ENCODE measurements around the gene RRP12.
"Not testable (repeated sequence)": the region's sequence is repeated elsewhere in the genome, so short reads cannot be mapped to it uniquely, and the experiment has no call there.

Gene RRP12

DNA sequence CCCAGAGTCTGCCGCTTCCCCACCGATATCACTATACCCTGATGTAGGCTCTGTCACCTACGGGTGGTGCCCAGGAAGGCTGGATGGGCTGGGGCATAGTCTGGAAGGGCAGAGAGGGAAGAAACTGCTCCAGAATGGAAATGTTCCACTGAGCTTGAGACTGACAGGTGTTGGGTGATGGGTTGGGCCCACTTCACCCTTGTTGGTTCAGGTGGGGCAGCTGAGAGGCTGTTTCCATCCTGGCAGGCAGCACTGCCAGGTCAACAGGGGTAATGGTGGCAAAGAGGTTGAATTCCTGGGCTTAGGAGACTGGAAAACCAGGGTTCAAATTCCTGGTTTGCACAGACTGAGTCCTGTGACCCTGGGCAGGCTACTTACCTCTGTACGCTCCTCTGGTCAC, 38.1 kb downstream of the RRP12 start:
- DNase-seq: no peak

DNA sequence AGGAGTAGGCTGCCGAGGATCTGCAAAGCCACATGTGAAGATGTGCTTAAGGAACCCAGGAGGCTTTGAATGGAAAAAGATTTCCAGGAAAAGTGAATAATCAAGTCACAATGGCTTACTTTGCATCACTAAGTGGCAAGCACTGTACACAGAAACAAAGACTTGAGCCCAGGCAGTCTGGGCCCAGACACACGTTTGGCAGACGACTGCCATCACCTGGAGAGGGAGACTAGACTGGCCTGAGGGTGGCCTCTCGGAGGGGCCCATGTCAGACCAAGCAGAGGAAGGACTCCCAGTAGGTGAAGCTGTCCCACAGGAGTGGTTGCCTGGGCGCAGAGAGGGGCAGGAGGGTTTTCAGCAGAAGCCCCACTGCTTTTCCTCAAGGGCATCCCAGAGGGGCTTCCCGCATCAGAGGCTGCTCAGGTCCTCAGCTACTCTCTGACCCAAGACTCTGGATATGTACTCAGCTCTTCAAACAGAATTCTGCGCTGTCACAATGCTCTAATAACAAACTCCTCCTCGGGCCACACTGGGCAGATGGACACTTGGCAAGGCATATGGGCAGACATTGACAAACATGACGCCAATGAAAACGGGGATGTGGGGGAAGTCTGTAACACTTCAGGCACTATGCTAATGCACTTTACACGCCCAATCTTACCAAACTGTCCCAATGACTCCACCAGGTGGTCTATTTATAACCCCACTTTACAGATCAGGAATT, 38.7 kb downstream of the RRP12 start:
- no peak for DNase-seq

DNA sequence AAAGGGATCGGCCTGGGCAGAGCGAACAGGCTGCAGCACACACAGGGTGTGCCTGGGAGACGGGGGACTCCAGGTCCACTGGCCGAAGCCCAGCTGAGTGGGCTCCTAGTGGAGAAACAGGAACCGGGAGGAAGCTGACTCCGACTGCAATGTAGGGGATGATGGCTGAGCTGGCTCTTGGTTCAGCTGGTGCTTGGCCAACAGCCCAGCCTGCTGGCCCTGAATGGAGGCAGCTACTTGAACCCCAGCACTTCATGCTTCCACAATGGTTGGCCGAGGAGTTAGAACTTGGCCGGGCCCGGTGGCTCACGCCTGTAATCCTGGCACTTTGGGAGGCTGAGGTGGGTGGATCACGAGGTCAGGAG, 39.6 kb downstream of the RRP12 start:
- no peak for DNase-seq

DNA sequence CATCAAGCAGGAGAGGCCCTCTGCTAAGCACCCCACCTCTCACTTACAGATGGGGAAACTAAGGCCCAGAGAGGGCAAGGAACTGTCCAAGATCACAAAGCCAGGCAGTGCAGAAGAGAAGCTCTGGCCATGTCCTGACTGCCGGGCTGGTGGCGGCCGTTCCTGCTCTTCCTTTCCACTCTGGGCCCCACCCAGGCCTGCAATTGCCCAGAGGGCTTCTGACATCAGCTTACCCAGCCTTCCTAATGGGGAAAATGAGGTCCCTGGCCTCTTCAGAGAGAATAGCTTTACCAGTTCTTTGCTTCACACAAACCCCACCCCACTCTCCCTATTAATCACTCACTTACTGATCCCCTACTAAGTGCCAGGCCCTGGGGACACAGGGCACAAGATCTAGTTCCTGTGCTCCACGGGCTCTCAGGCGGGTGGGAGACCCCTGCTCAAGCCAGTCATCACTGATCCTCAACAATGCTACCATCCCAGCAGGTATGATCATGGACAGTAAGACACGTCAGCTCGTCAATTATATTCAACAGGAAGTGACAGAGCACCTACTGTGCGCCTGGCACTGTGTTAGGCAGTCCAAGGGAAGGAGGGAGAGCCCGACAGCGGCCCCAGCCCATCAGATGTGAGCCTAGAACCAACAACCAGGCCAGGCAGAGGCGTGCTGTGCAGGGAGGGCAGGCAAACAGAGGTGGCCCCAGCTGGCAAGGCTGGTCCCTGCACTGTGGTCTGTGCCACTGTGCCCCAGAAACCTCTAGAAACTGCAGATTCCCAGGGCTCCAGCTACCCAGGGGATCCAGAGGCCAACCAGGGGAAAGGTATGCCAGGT, 40.2 kb downstream of the RRP12 start:
- DNase-seq: no peak

DNA sequence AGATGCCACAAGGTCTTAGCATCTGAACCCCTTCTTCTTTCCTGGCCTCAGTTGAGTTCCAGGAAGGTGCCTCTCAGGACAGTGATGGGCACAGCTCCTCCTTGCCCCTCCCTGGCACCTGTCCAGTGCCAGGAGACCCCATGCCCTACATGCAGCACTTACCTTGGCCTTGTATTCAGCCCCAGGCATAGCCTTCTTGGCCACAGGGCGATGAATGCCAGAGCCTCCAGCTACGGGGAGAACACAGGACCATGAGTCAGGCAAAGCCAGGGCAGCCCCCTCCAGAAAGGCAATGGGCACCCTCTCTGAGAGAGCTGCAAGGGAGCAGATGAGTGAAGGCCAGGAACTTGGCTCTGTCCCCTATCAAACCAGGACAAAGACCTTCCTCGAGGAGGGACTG, 42.4 kb downstream of the RRP12 start:
- no peak for DNase-seq

DNA sequence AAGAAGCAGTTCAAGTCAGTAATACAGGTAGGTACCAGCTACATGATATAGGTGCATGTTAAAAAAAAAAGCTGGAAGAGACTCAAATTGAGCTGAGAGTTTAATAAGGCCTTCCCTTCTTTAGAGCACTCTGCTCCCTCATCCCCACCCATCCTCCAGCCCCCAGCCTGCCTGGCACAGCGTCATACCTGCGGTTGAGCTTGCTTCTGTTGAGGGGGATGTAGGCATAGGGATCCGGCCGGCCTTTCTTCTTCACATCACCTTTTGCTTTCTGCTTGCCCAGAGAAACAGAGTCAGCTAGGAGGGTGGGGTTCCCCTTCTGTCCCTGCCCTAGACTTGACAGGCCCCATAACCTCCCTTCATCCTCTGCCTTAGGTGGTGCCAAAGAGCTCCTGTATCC, 42.8 kb downstream of the RRP12 start:
- no peak for DNase-seq

DNA sequence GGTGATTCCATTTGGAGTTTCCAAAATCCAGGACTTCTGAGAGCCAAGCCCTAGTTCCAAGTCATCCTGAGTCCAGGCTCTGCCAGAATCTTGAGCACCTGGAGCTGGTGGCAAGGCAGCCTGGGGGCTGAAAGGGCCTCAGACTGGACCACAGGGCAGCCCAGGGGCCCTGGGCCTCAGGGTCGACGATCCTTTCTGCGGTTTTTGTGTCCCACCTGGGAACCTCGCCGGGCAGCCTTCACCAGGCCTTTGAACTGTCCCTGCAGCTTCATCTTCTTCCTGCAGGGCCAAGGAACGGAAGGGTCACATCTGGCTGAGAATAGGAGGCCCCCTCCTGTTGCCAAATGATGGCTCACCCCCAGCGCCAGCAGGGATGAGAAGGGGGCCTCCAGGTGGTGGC, 44.2 kb downstream of the RRP12 start:
- DNase-seq: no peak

DNA sequence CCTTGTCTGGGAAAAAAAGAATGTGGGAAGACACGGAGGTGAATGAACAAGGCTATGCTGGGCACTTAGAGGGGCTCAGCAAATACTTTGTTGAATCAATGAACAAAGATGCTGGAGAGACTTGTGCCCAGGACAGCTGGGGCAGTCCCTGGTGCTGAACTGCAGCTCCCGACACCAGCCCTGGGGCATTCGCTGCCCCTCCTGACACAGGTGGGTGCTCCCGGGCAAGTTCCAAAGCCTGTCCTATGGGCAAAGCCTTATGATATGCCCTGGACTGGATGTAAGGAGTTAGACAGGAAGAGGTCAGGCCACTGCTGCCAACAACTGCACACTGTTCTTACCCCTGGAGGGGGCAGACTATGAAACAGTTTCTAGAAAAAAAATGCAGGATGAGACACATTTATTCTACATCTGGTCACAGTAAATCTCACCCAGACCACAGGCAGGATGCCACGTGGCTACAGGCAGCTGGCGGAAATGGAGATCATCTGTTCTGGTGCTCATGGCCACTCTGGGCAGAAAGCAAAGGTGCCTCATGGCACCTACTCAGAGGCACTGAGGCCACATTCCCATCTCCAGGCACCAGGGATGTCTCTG, 44.7 kb downstream of the RRP12 start:
- no peak for DNase-seq

DNA sequence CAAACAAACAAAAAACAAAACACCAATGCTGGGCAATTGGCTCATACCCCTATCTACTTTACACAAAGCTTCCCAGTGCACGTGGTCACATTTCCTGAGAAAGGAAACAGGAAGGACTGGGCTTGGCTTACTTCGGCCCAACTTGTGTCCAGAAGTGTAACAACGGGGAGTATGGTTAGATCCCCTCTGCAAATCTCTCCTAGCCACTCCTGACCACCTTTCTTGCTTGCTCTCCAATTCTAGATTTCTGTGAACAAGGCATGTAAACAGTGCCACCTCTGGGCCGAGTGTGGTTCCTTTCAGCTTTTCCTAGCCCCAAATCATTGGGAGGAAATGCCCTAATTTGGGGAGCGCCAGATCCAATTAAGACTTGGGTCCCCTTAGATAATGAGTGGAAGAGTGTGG, 45.6 kb downstream of the RRP12 start:
- DNase-seq: peak; percentile 56

DNA sequence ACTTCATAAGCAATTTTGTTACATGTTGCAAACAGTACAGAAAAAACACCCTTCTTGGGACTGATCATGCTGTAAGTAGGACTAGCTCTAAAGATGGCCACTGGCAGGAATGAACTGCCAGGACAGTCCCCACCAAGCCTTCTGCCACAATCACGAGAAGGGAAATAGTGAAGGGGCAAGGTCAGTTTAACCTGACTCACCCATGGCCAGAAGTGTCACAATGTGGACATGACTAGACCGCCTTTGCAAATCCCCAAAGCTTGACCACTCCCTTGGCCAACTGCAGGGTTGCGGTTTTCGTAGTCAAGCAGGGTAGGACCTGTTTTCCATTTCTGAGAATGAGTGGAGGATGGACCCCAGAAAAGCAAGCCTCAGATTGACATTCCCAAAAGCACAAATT, 47.2 kb downstream of the RRP12 start:
- DNase-seq: no peak

DNA sequence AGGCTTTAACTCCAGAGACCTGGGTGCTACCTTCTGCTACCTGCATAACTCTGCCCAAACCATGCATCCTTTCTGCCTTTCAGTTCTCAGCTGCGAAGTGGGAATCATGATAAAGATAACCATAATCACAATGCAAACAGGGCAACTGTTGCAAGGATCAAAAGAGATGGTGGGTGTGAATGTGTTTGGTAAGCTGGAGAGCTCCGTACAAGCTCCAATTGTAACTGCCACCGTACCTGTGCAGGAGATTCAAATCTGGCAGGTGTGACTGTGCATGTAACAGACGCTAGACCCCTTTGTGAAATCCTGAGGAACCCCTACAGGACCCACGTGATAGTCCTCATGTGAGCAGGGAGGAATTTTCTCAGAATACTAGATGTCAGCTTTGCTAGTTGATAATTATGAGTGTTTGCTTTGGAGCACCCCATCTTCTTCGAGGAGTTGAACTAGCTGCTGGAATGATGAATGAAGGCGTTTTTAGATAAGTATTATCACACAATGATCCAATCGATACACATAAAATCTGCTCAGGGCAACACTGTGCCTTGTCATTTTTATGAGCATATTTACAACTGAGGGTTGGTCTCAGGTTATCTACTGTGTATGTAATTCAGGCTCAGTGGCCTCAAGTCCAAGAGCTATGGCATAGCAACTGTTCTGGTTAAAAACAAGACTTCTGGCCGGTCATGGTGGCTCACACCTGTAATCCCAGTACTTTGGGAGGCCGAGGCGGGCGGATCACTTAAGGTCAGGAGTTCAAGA, 51.2 kb downstream of the RRP12 start:
- no peak for DNase-seq

DNA sequence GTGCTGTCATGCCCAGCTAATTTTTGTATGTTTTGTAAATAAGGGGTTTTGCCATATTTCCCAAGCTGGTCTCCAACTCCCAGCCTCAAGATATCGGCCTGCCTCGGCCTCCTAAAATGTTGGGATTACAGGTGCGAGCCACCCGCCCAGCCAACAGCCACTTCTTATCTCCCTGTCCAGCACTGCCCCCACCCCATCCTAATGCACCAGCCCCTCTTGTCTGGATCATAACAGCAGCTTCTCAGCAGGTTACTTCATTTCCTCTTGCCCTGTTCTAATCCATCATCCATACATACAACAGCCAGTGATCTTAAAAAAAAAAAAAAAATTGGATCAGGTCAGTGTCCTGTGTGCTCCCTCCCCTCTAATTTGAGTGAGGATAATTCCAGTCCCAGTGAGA, 53.8 kb downstream of the RRP12 start:
- peak; percentile 19 for DNase-seq

DNA sequence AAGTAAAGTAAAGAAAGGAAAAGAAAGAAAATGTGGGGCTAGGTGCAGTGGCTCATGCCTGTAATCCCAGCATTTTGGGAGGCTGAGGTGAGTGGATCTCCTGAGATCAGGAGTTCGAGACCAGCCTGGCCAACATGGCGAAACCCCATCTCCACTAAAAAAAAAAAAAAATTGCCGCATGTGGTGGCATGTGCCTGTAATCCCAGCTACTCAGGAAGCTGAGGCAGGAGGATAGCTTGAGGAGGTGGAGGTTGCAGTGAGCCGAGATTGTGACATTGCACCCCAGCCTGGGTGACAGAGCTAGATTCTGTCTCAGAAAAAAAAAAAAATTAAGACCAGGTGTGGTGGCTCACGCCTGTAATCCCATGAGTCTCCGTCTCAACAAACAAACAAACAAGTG, 57.5 kb downstream of the RRP12 start:
- not testable (repeated sequence) for DNase-seq

DNA sequence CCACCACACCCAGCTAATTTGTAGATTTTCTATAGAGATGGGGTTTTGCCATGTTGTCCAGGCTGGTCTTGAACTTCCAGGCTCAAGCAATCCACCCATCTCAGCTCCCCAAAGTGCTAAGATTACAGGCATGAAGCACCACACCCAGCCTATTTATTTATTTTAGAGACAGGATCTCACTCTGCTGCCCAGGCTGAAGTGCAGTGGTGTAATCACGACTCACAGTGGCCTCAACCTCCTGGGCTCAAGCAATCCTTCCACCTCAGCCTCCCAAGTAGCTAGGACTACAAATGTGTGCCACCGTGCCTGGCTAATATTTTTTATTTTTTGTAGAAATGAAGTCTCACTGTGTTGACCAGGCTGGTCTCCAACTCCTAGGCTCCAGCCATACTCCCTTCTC, 59.7 kb downstream of the RRP12 start:
- DNase-seq: no peak

DNA sequence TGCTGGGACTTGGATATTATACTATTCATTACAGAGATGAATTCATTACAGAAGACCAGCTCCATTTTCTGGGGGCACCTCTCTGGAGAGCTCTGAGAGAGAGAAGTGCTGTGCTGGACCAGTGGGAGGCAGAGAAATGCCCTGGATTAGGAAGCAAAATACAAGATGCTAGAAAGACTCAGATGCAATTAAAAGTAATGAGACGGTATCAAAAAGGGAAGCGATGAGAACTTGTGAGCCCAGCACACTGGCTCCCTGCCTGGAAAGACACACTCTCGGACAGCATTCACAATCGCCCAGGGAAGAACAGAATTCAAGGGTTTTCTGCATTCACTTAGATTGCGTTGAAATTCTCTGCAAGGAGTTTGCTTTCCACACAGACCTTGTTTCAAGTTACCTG, 63.1 kb downstream of the RRP12 start:
- no peak for DNase-seq

DNA sequence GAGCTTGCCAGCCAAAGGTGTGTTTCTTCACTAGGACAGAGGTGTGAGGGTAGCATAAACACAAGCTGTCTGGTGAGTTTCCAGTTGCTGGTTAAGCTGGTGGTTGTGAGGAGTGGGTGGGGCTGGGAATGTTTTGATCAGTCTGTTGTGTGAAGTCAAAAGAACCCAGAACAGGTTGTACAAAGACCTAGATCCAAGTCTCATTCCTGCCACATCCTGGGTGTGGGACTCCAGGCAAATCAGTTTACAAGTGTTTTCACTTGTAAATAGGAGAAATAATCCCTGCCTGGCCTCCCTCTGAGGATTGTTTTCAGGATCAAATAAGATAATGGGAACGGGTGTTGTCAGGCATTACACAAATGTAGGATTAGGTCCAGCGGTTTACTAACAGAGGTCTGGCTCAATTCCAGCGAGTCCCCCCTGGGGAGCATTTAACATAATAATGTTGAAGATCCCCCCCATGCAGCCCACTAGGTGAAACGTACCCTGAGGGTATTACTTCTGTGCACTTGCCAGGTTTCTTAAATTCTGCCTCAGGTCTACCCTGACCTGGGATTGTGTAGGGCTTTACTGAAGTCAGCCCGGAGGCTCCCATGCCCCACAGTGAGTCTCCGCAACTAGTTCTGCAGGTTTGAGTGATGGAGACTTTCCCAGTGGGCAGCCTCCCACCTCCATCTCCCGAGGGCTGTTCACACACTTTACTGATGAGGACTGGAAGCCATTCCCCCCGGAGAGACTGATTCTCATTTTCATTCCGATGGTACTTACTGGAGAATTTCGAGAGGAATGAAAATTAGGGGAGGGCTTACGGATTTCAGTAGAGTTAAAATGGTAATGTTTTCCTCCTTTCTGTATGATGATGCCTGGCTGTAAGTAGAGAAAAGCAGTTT, 64.0 kb downstream of the RRP12 start:
- no peak for DNase-seq

DNA sequence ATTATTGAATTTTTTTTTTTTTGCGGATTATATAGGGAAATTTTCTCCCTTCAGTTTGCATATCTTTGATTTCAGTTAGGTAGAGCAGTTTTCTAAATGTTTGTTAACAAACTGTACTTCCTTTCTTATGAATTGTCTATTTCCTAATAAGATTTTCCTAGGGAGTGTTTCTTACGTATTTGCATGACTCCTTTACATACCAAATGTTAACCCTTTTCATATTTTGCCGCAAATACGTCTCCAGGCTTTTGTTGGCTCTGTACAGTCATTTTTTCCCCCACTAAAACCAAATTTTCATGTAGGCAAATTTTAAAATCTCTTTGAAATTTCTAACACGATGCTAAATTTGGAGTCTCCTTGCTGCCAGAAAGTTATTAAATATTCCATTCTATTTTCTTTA, 64.7 kb downstream of the RRP12 start:
- DNase-seq: no peak

DNA sequence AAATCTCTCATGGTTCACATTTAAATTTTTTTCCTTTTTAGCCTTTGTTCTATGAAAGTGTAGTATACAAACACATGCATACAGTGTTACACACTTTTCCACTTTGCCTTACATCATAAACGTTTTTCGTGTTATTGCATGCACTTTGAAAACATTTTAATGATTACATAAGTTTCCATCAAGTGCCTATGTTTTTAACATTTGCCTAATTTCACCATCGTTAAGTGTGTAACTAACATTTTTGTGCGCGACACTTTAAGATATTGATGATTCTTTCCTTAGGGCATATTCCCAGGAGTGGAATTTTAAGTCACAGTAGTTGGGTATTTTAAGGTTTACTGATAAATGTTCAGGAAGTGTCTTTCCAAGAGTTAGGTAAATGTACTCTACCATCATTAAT, 65.1 kb downstream of the RRP12 start:
- peak; percentile 20 for DNase-seq

DNA sequence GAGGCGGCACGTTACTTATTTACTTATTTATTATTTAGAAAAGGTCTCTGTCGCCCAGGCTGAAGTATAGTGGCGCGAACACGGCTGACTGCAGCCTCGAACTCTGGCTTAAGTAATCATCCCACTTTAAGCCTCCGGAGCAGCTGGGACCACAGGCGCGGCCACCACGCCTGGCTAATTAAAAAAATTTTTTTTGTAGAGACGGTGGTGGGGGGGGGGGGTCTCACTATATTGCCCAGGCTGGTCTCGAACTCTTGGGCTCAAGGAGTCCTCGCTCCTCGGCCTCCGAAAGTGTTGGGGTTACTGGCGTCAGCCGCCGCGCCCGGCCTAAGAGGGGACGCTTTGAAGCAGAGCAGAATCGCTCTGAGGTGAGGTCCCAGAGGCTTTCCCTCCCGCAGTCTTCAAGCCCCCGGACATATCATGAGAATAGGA, 65.9 kb downstream of the RRP12 start:
- peak; percentile 24 for DNase-seq

DNA sequence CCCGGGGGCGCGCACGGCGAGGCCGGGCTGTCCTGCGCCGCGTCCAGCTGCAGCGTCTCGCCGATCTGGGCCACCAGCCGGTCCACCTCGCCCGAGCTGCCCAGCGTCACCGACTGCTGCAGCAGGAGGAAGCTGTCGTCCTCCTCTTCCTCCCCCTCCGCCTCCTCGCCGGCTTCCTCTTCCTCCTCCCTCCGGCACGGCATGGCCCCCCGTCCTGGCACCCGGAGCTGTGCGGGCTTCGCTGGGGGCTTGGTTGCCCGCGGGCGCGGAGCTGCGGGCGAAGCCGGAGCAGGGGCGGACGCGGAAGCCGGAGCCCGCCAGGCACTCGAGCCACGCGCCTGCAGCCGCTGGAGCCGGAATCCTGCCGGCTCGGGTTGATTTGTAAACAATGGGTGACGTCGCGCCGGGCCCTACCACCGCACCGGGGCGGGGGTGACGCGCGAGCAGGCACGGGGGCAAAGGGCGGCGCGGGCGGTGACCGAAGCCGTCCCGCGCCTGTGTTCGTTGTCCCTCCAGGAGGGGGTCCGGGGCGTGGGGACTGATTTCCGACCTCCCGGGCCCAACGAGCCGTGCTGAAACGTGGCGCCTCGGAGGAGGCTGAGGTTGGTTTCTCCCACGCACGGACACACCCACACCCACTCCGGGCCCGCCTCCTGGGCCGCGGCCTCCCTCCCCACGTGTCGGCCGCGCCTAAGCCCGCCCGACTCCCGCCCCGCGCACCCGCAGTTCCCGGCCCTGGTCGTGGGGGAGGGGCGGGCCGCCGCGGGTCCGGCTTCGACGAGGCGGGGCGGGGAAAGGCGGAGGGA, 66.6 kb downstream of the RRP12 start, which contains the start of gene FRAT2:
TSS of gene FRAT2 (minus strand) at position 360 of the 806 bp plus-strand sequence. CDS start at position 203, 157 bp downstream.
- DNase-seq: peak; percentile 93

Measured in hematopoietic multipotent progenitor cell treated with erythropoietin and hydrocortisone succinate and interleukin-3 and kit ligand, for 6 days (in vitro differentiated cells).